Activated CD8-positive, alpha-beta memory T cell treated with anti-CD3 and anti-CD28 coated beads, Interleukin-2, amount 50 U/mL, for 1 hour (primary cell): ENCODE data around the gene RACGAP1.
"Not testable (repeated sequence)": the region's sequence is repeated elsewhere in the genome, so short reads cannot be mapped to it uniquely, and the experiment has no call there.

Source experiments
- DNase-seq: peaks from one replicate; pipeline ENCODE4 v3.0.0-alpha.2; 2020; ENCODE audit errors: extremely low read depth

Gene RACGAP1

GRCh38 chr12:50030449-50030848 is 5.2 kb upstream of the RACGAP1 start:
- not testable (repeated sequence) for DNase-seq

- no peak for DNase-seq
Observed at GRCh38 chr12:50026691-50027090, 1.4 kb upstream of the RACGAP1 start.

- no peak for DNase-seq
Observed at GRCh38 chr12:50024805-50025186, 498 bp downstream of the RACGAP1 start.

- DNase-seq: no peak
Observed at GRCh38 chr12:50024227-50024626, 1.1 kb downstream of the RACGAP1 start.

- DNase-seq: no peak
Observed at GRCh38 chr12:50022903-50023302, 2.4 kb downstream of the RACGAP1 start.

- no peak for DNase-seq
Observed at GRCh38 chr12:50021031-50021430, 4.3 kb downstream of the RACGAP1 start.

- no peak for DNase-seq
Observed at GRCh38 chr12:50019524-50019923, 5.8 kb downstream of the RACGAP1 start.

GRCh38 chr12:50018968-50019367 is 6.3 kb downstream of the RACGAP1 start:
- no peak for DNase-seq

GRCh38 chr12:50018154-50018553 is 7.1 kb downstream of the RACGAP1 start:
- no peak for DNase-seq

GRCh38 chr12:50017641-50018040 is 7.7 kb downstream of the RACGAP1 start:
- no peak for DNase-seq

- DNase-seq: no peak
Observed at GRCh38 chr12:50016501-50017475, 8.5 kb downstream of the RACGAP1 start.

GRCh38 chr12:50014342-50014741 is 11.0 kb downstream of the RACGAP1 start:
- no peak for DNase-seq

GRCh38 chr12:50013361-50014147 is 11.7 kb downstream of the RACGAP1 start:
- no peak for DNase-seq

GRCh38 chr12:50006754-50007442 is 18.4 kb downstream of the RACGAP1 start:
- DNase-seq: no peak

- DNase-seq: no peak
Observed at GRCh38 chr12:50006280-50006679, 19.0 kb downstream of the RACGAP1 start.

- no peak for DNase-seq
Observed at GRCh38 chr12:50005175-50005574, 20.1 kb downstream of the RACGAP1 start.

- no peak for DNase-seq
Observed at GRCh38 chr12:50004696-50005095, 20.6 kb downstream of the RACGAP1 start.

- no peak for DNase-seq
Observed at GRCh38 chr12:50003595-50003994, 21.7 kb downstream of the RACGAP1 start.

GRCh38 chr12:49998453-49998852 is 26.8 kb downstream of the RACGAP1 start:
- no peak for DNase-seq

- DNase-seq: no peak
Observed at GRCh38 chr12:49990273-49990672, 35.0 kb downstream of the RACGAP1 start.

GRCh38 chr12:49989400-49989799 is 35.9 kb downstream of the RACGAP1 start:
- DNase-seq: not testable (repeated sequence)
